K562 (cell line): ENCODE results near the gene NRGN. TPM values are rescaled to one million over a fixed set of nuclear protein-coding genes. Genes with fewer than 3 reads are reported as not detected.
A peak's percentile ranks its signal among the peaks of the same experiment; 100 is the strongest.

Experiments
- BCLAF1 ChIP-seq, 2 experiments: fragments of 450-650 bp in 1 of 2; IDR thresholded peaks; 2 replicates each; pipeline ENCODE4 v1.6.1; 2011 to 2017; ENCODE audit warnings: low read depth in 2 of 2, antibody characterized with exemption in 1 of 2, borderline replicate concordance in 1 of 2, low read length in 1 of 2, mild to moderate bottlenecking in 1 of 2, mixed read lengths in 1 of 2; ENCODE audit not compliant: control insufficient read depth in 1 of 2
- CREB3L1 ChIP-seq: fragments of 450-650 bp; IDR thresholded peaks from 2 replicates; pipeline ENCODE4 v1.6.1; 2014; ENCODE audit warnings: low read depth, mild to moderate bottlenecking, moderate library complexity, borderline replicate concordance
- ERF ChIP-seq: fragments of 450-650 bp; formaldehyde crosslinking; IDR thresholded peaks from 2 replicates; pipeline ENCODE4 v1.4.0; 2020; ENCODE audit warnings: mild to moderate bottlenecking, mixed read lengths
- MAZ ChIP-seq, 2 experiments: fragments of 450-650 bp in 1 of 2; sonication (generic) in 1 of 2; formaldehyde crosslinking; IDR thresholded peaks in 1 of 2; conservative IDR thresholded peaks in 1 of 2; 2 replicates each; pipeline versions ENCODE4 v1.4.0 to v1.5.0; 2020; ENCODE audit warnings: mild to moderate bottlenecking in 1 of 2, missing genetic modification reagents in 1 of 2
- MYC ChIP-seq, 2 experiments: fragments of 250-450 bp in 1 of 2; sonication (Bioruptor Pico) in 1 of 2; IDR thresholded peaks; 2 replicates each; pipeline versions ENCODE4 v1.5.1 to v1.6.1; 2012 to 2021; ENCODE audit warnings: low read depth in 2 of 2, borderline replicate concordance in 1 of 2, improper control_type of control experiment in 1 of 2, low read length in 1 of 2, mild to moderate bottlenecking in 1 of 2, moderate library complexity in 1 of 2
- NELFE ChIP-seq: IDR thresholded peaks from 2 replicates; pipeline ENCODE4 v1.6.1; 2011; ENCODE audit warnings: mild to moderate bottlenecking; ENCODE audit not compliant: insufficient read depth, insufficient read length
- NFE2L1 ChIP-seq: fragments of 450-650 bp; IDR thresholded peaks from 2 replicates; pipeline ENCODE4 v1.6.1; 2016; ENCODE audit warnings: missing genetic modification characterization, low read depth, mild to moderate bottlenecking, missing compliant biosample characterization, moderate library complexity, borderline replicate concordance
- NFRKB ChIP-seq: fragments of 450-650 bp; IDR thresholded peaks from 2 replicates; pipeline ENCODE4 v1.6.1; 2016; ENCODE audit warnings: low read depth
- NONO ChIP-seq, 2 experiments: fragments of 200-400 bp in 1 of 2; fragments of 450-650 bp in 1 of 2; formaldehyde crosslinking in 1 of 2; IDR thresholded peaks; 2 replicates each; pipeline ENCODE4 v1.6.1; 2017; ENCODE audit warnings: low read depth in 2 of 2, mild to moderate bottlenecking in 2 of 2, moderate library complexity in 2 of 2, low read length in 1 of 2
- NR2F6 ChIP-seq: fragments of 450-650 bp; formaldehyde crosslinking; IDR thresholded peaks from 2 replicates; pipeline ENCODE4 v1.4.0; 2020; ENCODE audit warnings: mild to moderate bottlenecking
- RBM22 ChIP-seq: fragments of 200-400 bp; formaldehyde crosslinking; IDR thresholded peaks from 2 replicates; pipeline ENCODE4 v1.6.1; 2018; ENCODE audit warnings: low read length, low read depth; ENCODE audit not compliant: poor library complexity, severe bottlenecking
- SAP30 ChIP-seq: fragments of 200-600 bp; sonication (generic); IDR thresholded peaks from 2 replicates; pipeline ENCODE4 v1.6.1; 2012; ENCODE audit warnings: borderline replicate concordance, low read depth, mild to moderate bottlenecking, moderate library complexity, low read length, control low read depth, inconsistent platforms; ENCODE audit not compliant: insufficient read depth, poor library complexity, severe bottlenecking
- SETDB1 ChIP-seq: IDR thresholded peaks from one replicate; pipeline ENCODE4 v1.6.1; 2012; ENCODE audit warnings: low read length, control low read depth, inconsistent platforms
- SMAD1 ChIP-seq: fragments of 150-350 bp; IDR thresholded peaks from 2 replicates; pipeline ENCODE4 v1.6.1; 2014; ENCODE audit warnings: low read length, low read depth; ENCODE audit not compliant: partially characterized antibody
- SRF ChIP-seq, 2 experiments: fragments of 250-450, 450-650 bp in 1 of 2; sonication (Bioruptor Pico) in 1 of 2; sonication (generic) in 1 of 2; formaldehyde crosslinking; IDR thresholded peaks; 2 replicates each; pipeline versions ENCODE4 v1.5.0 to v1.5.1; 2020 to 2022; ENCODE audit warnings: mild to moderate bottlenecking in 1 of 2, missing genetic modification reagents in 1 of 2
- ZBTB17 ChIP-seq: fragments of 450-650 bp; formaldehyde crosslinking; IDR thresholded peaks from 2 replicates; pipeline ENCODE4 v1.4.0; 2020; ENCODE audit warnings: mild to moderate bottlenecking
- ZFP36 ChIP-seq: fragments of 150-350 bp; IDR thresholded peaks from 2 replicates; pipeline ENCODE4 v1.6.1; 2018; ENCODE audit warnings: low read length, low read depth; ENCODE audit not compliant: partially characterized antibody
- ZNF324 ChIP-seq: fragments of 250-450 bp; sonication (Bioruptor Pico); IDR thresholded peaks from 2 replicates; pipeline ENCODE4 v1.4.0; 2020; ENCODE audit warnings: mild to moderate bottlenecking
- ZNF699 ChIP-seq: fragments of 250-450 bp; sonication (Bioruptor Pico); IDR thresholded peaks from 2 replicates; pipeline ENCODE4 v1.8.0; 2021; ENCODE audit warnings: mild to moderate bottlenecking, moderate library complexity; ENCODE audit not compliant: insufficient replicate concordance
- ZNF76 ChIP-seq: fragments of 250-450 bp; sonication (Bioruptor Pico); IDR thresholded peaks from 2 replicates; pipeline ENCODE4 v1.4.0; 2020; ENCODE audit warnings: mild to moderate bottlenecking, moderate library complexity, borderline replicate concordance
- polyA plus RNA-seq, 8 experiments: library from polyadenylated mRNA; depleted of rRNA in 4 of 8; stranded (reverse) in 5 of 8; unstranded in 3 of 8; fragments of >200 nt; fragmentation: Nextera tagmentation in 2 of 8; fragmentation: Illumina TruSeq in 1 of 8; extraction: Ambion mirVana in 2 of 8; extraction: Trizol in 1 of 8; gene quantifications; 2 replicates each; pipeline versions ENCODE4 v1.2.1 to v1.2.3, GENCODE V29; 2011 to 2014; ENCODE audit warnings: inconsistent platforms in 1 of 8, missing spikeins in 1 of 8
- total RNA-seq, 7 experiments: library from RNA; depleted of rRNA in 6 of 7; stranded (reverse); fragments of >200 nt in 6 of 7; fragmentation: Illumina TruSeq in 2 of 7; extraction: Trizol in 2 of 7; gene quantifications; 2 replicates each; pipeline versions ENCODE4 v1.2.1 to v1.2.3, GENCODE V29; 2011 to 2021; ENCODE audit warnings: low replicate concordance in 1 of 7

The NRGN gene
- total and polyA plus RNA-seq, 9 of the 15 experiments (the other 6 are each of a cell fraction or from before 2014, with no cell fraction given): 0.29 to 7.8 (median 3.5) TPM; not detected in 2

GRCh38 chr11:124763156-124763947 lies 23.6 kb downstream of the NRGN start (continued):
- TF ChIP-seq BCLAF1 (IDR thresholded peaks at IDR 0.05; ENCODE audit: borderline replicate concordance in 1 of 2, control insufficient read depth in 1 of 2, low read depth in 2 of 2, low read length in 1 of 2): no peak
- no peak for TF ChIP-seq ZNF324 (CRISPR knock-in tag)
- no peak for TF ChIP-seq ZNF76
- TF ChIP-seq ZFP36: no peak
- TF ChIP-seq CREB3L1: no peak
- peak in 1 of 2 experiments; percentile 30; a peak in 1 of 4 replicates for TF ChIP-seq MAZ (CRISPR knock-in tag; conservative IDR thresholded peaks at IDR 0.05 in 1 of 2, IDR thresholded peaks at IDR 0.05 in 1 of 2)
- no peak for TF ChIP-seq NFRKB
- TF ChIP-seq SETDB1: no peak
- TF ChIP-seq SAP30: no peak
- TF ChIP-seq ZNF699: no peak
- TF ChIP-seq NR2F6 (CRISPR knock-in tag): no peak
- TF ChIP-seq ERF: no peak
- no peak for TF ChIP-seq ZBTB17 (CRISPR knock-in tag)
- TF ChIP-seq NELFE: no peak
- TF ChIP-seq MYC (IDR thresholded peaks at IDR 0.05; ENCODE audit: low read depth, low read length): peak; percentile 61
- no peak for TF ChIP-seq MYC (CRISPR knock-in tag; IDR thresholded peaks at IDR 0.05; ENCODE audit: borderline replicate concordance, low read depth)
- TF ChIP-seq NFE2L1: no peak
- TF ChIP-seq SMAD1: no peak
- peak in 1 of 2 experiments; percentile 51; a peak in 1 of 4 replicates for TF ChIP-seq SRF (CRISPR knock-in tag; IDR thresholded peaks at IDR 0.05)
- no peak for TF ChIP-seq RBM22
- TF ChIP-seq NONO (IDR thresholded peaks at IDR 0.05; ENCODE audit: low read depth in 2 of 2, low read length in 1 of 2): no peak
